ENCODE measurements around the gene SCN1A. TPM values are rescaled to one million over a fixed set of nuclear protein-coding genes. Genes with fewer than 3 reads are reported as not detected.

SCN1A gene
- total and polyA plus RNA-seq, 2 experiments from 2014 or later: 0.08 TPM; not detected in 1

- Histone ChIP-seq H3K4me1 (ENCODE audit: insufficient read depth) (no peaks in the 10 kb centered on the region), H3K27me3 (replicated peaks; ENCODE audit: insufficient read depth) (no peaks in the 10 kb centered on the region), H3K4me3 (no peak overlapping the region), H3K9me3 (ENCODE audit: low read depth) (no peaks in the 10 kb centered on the region), H3F3A (ENCODE audit: insufficient read depth) (no peaks in the 10 kb centered on the region), H3K36me3 (ENCODE audit: low read depth) (no peaks in the 10 kb centered on the region), H4K20me1 (ENCODE audit: insufficient read depth) (no peaks in the 10 kb centered on the region), H3K9me2 (ENCODE audit: insufficient read depth) (no peaks in the 10 kb centered on the region), H3K4me2 (ENCODE audit: unreplicated experiment) (no peak overlapping the region), H3K9ac (no peak overlapping the region), H2AFZ (no peak overlapping the region), H3K27ac (no peak overlapping the region), H3K79me2 (ENCODE audit: insufficient read depth) (no peaks in the 10 kb centered on the region)
- WGBS, 2 experiments (ENCODE audit: low coverage in 1 of 2, low lambda C conversion rate in 2 of 2, missing lambda C conversion rate in 2 of 2): 69 to 73% methylated on average over 1 of the region's 1 CpG
- DNase-seq: no peak
- in situ Hi-C loops (cut with MboI): no loop called here
- TF ChIP-seq EZH2 (IDR thresholded peaks at IDR 0.05; ENCODE audit: insufficient read depth, poor library complexity, severe bottlenecking) (no peak), EZH2phosphoT487 (IDR thresholded peaks at IDR 0.05; ENCODE audit: insufficient read depth, low read depth) (no peak)
Measured at GRCh38 chr2:166013878-166014277, 113.9 kb downstream of the SCN1A start.

GRCh38 chr2:166011660-166012059 lies 116.2 kb downstream of the SCN1A start:
- Histone ChIP-seq H3K4me2 (ENCODE audit: unreplicated experiment) (no peak overlapping the region), H3K4me1 (ENCODE audit: insufficient read depth) (no peaks in the 10 kb centered on the region), H4K20me1 (ENCODE audit: insufficient read depth) (no peaks in the 10 kb centered on the region), H3K27me3 (replicated peaks; ENCODE audit: insufficient read depth) (no peaks in the 10 kb centered on the region), H3K9me3 (ENCODE audit: low read depth) (no peaks in the 10 kb centered on the region), H3K9ac (no peak overlapping the region), H3K9me2 (ENCODE audit: insufficient read depth) (no peaks in the 10 kb centered on the region), H2AFZ (no peak overlapping the region), H3F3A (ENCODE audit: insufficient read depth) (no peaks in the 10 kb centered on the region), H3K36me3 (ENCODE audit: low read depth) (no peaks in the 10 kb centered on the region), H3K27ac (no peak overlapping the region), H3K79me2 (ENCODE audit: insufficient read depth) (no peaks in the 10 kb centered on the region), H3K4me3 (no peak overlapping the region)
- no peak for DNase-seq
- in situ Hi-C loops (cut with MboI): no loop called here
- no peak for TF ChIP-seq EZH2 (IDR thresholded peaks at IDR 0.05; ENCODE audit: insufficient read depth, poor library complexity, severe bottlenecking)
- WGBS, 2 experiments (ENCODE audit: low coverage in 1 of 2, low lambda C conversion rate in 2 of 2, missing lambda C conversion rate in 2 of 2): 53 to 60% methylated on average over 1 of the region's 1 CpG

DNA sequence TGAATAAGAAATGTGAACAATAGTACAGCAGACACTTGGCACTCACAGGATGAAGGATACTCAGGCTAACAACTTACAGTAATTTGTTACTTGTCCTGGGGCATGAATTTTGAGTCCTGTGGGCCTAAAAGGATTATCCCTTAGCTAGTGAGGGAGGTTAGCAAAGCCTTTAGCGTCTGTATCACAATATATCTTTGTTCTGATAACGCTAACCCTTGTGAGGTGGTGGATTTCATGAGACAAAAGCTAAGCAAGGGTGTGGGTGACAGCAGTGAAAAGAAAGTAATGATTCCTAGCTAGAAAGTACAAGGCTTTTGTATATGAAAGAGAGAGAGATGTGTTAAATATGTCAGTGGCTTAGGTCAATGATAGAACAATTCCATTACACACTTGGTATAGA lies 127.4 kb downstream of the SCN1A start:
- WGBS, 2 experiments (ENCODE audit: low coverage in 1 of 2, low lambda C conversion rate in 2 of 2, missing lambda C conversion rate in 2 of 2): 87 to 91% methylated on average over 2 of the region's 2 CpGs
- no peaks in the 10 kb centered on the region for H3F3A ChIP-seq (ENCODE audit: insufficient read depth)
- H3K9ac ChIP-seq: no peak overlapping the region
- H3K4me3 ChIP-seq: no peak overlapping the region
- no peaks in the 10 kb centered on the region for H4K20me1 ChIP-seq (ENCODE audit: insufficient read depth)
- no peak overlapping the region for H3K4me2 ChIP-seq (ENCODE audit: unreplicated experiment)
- no peaks in the 10 kb centered on the region for H3K9me2 ChIP-seq (ENCODE audit: insufficient read depth)
- no peak overlapping the region for H2AFZ ChIP-seq
- TF ChIP-seq EZH2 (IDR thresholded peaks at IDR 0.05; ENCODE audit: insufficient read depth, poor library complexity, severe bottlenecking) (no peak), EZH2phosphoT487 (IDR thresholded peaks at IDR 0.05; ENCODE audit: insufficient read depth, low read depth) (no peak)
- no peaks in the 10 kb centered on the region for H3K79me2 ChIP-seq (ENCODE audit: insufficient read depth)
- in situ Hi-C loops (cut with MboI): no loop called here
- no peaks in the 10 kb centered on the region for H3K9me3 ChIP-seq (ENCODE audit: low read depth)
- no peaks in the 10 kb centered on the region for H3K4me1 ChIP-seq (ENCODE audit: insufficient read depth)
- no peak overlapping the region for H3K27ac ChIP-seq
- H3K36me3 ChIP-seq (ENCODE audit: low read depth): no peaks in the 10 kb centered on the region
- DNase-seq: no peak
- no peaks in the 10 kb centered on the region for H3K27me3 ChIP-seq (replicated peaks; ENCODE audit: insufficient read depth)

DNA sequence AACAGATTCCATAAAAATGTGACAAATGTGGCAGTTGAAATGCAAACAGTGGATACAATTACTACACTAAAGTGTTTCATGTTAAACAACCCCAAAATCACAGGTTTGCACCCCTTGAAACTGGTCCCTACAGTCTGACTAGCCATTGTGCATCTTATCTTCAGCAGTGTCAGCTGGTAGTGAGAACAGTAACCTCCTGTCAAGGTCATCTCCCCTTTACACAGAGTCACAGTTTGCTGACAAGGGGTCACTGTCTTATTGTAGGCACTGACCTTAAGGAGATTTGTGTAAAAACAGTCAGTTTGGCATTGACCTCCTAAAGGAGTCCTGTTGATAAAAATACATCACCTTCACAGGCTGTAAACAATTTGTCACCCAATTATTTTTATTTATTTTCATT lies 137.0 kb downstream of the SCN1A start:
- no peaks in the 10 kb centered on the region for H3K9me2 ChIP-seq (ENCODE audit: insufficient read depth)
- H3K4me1 ChIP-seq (ENCODE audit: insufficient read depth): no peaks in the 10 kb centered on the region
- H3K4me2 ChIP-seq (ENCODE audit: unreplicated experiment): no peak overlapping the region
- no peak overlapping the region for H3K4me3 ChIP-seq
- H3K36me3 ChIP-seq (ENCODE audit: low read depth): no peaks in the 10 kb centered on the region
- H3K27ac ChIP-seq: no peak overlapping the region
- no peaks in the 10 kb centered on the region for H3F3A ChIP-seq (ENCODE audit: insufficient read depth)
- H3K9ac ChIP-seq: no peak overlapping the region
- H3K9me3 ChIP-seq (ENCODE audit: low read depth): no peaks in the 10 kb centered on the region
- no peak overlapping the region for H2AFZ ChIP-seq
- no peak for DNase-seq
- H4K20me1 ChIP-seq (ENCODE audit: insufficient read depth): no peaks in the 10 kb centered on the region
- TF ChIP-seq EZH2 (IDR thresholded peaks at IDR 0.05; ENCODE audit: insufficient read depth, poor library complexity, severe bottlenecking) (no peak), EZH2phosphoT487 (IDR thresholded peaks at IDR 0.05; ENCODE audit: insufficient read depth, low read depth) (no peak)
- H3K27me3 ChIP-seq (replicated peaks; ENCODE audit: insufficient read depth): no peaks in the 10 kb centered on the region
- no peaks in the 10 kb centered on the region for H3K79me2 ChIP-seq (ENCODE audit: insufficient read depth)
- in situ Hi-C loops (cut with MboI): no loop called here

- Histone ChIP-seq H3K9me2 (ENCODE audit: insufficient read depth) (no peaks in the 10 kb centered on the region), H3K36me3 (ENCODE audit: low read depth) (no peaks in the 10 kb centered on the region), H3K4me1 (ENCODE audit: insufficient read depth) (no peaks in the 10 kb centered on the region), H3K4me3 (no peak overlapping the region), H3K4me2 (ENCODE audit: unreplicated experiment) (no peak overlapping the region), H3K9me3 (ENCODE audit: low read depth) (no peaks in the 10 kb centered on the region), H3K79me2 (ENCODE audit: insufficient read depth) (no peaks in the 10 kb centered on the region), H3F3A (ENCODE audit: insufficient read depth) (no peaks in the 10 kb centered on the region), H3K27ac (no peak overlapping the region), H4K20me1 (ENCODE audit: insufficient read depth) (no peaks in the 10 kb centered on the region), H2AFZ (no peak overlapping the region), H3K27me3 (replicated peaks; ENCODE audit: insufficient read depth) (no peaks in the 10 kb centered on the region), H3K9ac (no peak overlapping the region)
- 0 to 7% methylated on average over 1 of the region's 1 CpG for WGBS, 2 experiments (ENCODE audit: low coverage in 1 of 2, low lambda C conversion rate in 2 of 2, missing lambda C conversion rate in 2 of 2)
- no peak for DNase-seq
- in situ Hi-C loops (cut with MboI): no loop called here
- no peak for TF ChIP-seq EZH2 (IDR thresholded peaks at IDR 0.05; ENCODE audit: insufficient read depth, poor library complexity, severe bottlenecking)
- no peak for TF ChIP-seq EZH2phosphoT487 (IDR thresholded peaks at IDR 0.05; ENCODE audit: insufficient read depth, low read depth)
Measured at GRCh38 chr2:165989851-165990250, 138.0 kb downstream of the SCN1A start.
